CD4-positive, alpha-beta T cell treated with Interleukin-10 for 1 hour (primary cell): ENCODE results near the gene TNRC6B.

Source experiments
- DNase-seq: peaks from one replicate; pipeline ENCODE4 v3.0.0-alpha.2; 2020

The TNRC6B gene

DNA sequence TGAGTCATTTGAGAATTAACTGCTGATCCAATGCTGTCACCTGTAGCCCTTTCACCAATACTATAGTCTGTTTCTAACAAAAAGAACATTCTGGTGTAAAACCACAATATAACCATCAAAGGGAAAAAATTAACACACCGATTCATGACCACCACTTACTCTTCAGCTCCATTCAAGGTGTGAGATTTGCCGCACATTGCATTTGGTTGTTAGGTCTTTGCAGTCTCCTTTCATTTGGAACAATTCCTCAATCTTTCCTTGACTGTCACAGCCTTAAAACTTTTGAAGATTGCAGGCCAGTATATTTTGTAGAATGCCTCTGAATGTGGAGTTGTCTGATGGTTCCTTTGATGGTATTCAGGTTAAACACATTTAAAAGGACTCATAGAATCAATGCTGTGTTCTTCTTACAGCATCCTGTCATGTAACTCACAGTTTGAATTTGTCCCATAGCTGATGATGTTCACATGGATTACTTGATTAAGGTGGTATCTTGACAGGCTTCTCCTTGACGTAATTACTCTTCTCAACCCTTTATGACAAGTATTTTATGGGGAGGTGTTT lies 63.6 kb downstream of the TNRC6B start:
- DNase-seq = peak; percentile 54

DNA sequence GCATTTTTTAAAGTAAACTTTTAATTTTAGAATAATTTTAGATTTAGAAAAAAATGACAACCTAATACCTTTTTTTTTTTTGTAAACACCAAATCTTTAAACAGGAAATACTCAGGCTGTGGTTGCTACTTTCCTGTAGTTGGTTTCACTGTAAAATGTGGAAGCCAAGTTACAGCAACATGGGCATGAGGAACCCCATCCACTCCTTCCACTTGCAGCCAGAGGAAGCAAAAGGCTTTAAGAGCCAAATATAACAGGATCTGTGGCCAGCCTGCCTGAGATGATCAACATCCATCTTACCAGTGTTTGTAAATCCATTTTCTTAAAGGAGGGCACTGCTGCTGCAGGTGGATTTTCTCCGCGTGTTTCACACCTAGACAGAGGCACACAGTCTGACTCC lies 66.2 kb downstream of the TNRC6B start:
- peak; percentile 44 for DNase-seq

DNA sequence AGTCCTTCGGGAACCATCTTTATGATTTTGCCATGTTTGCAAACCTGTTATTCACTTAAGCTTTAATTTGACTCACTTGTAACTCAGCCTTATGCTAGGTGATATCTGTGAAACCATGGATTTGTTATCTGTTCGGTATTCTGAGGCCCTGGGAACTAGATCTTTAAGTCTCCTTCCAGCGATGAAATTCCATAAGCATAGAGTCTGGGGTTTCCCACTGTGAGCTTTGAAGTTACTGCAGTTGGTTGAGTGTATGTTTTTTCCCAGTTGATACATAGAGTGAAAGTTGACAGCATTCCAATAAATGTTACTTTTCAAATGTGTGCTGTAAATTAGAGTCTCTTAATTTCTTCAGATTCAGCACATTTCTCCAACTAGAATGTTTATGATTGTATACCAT lies 66.9 kb downstream of the TNRC6B start:
- DNase-seq = no peak

DNA sequence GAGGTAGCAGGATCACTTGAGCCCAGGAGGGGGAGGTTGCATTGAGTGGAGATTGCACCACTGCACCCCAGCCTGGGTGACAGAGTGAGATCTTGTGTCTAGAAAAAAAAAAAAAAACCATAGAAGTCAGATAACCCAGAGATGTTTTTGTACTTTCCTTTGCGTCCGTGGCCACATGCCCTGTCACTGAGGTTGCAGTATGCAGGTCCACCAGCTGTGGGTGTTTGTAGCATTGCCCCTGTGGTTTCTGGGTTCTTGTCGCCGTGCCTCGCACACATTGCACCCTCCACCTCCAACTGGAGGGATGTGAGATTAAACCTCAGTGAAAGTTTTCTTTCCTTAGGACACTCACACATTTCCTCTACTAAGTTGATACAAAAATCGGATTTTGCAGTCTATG lies 70.3 kb downstream of the TNRC6B start:
- peak; percentile 74 for DNase-seq

DNA sequence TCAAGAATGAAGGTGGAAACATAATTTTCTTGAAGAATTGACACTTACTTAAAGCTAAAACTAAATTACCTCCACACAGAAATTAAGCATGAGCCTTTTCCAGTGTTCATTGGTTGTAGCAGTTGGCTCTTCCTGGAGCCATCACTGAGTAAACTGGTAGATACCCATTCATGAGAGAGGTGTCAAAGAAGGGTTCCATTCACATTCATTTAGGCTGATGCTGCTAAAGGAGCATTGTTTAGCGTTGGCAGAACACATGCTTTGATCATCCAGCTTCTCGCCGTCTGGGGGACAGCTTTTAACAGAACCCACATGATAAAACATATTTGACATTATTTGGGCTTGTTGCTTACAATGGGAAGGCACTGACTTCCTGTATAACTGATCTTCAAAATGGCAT lies 71.6 kb downstream of the TNRC6B start:
- DNase-seq = no peak

DNA sequence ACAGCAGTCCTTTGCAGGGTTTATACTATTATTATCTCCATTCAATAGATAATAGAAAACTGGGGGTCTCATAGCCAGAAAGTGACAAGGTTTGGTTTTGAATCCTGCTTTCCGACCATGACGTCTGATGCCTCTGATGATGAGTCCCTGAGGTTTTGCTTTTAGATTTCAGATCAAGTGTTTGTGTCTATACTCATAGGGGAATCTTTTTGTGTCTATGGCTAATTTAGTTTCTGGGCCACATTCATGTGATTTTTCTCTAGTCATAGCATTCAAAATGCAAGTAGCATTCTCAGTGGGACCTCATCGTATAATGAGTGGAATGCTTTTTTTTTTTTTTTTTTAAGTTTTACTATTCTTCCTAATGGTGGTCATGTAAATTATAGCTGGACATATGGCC lies 72.9 kb downstream of the TNRC6B start:
- no peak for DNase-seq

DNA sequence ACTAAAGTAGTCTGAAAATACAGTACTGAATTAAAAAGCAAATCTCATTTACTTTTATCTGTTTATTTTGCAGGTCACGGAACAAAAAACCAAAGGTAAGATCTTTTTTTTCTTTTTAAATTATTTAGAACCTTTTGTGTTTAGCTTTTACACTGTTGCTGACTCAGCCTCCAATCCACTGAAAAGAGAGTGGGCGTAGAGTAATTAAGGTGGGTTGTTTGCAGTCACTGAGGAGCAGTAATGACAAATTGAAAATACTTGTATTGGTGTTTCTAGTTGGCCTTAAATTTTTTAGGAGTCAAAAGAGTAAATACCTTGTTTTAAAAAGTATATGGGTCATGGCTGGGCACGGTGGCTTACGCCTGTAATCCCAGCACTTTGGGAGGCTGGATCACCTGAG lies 73.4 kb downstream of the TNRC6B start:
- no peak for DNase-seq

DNA sequence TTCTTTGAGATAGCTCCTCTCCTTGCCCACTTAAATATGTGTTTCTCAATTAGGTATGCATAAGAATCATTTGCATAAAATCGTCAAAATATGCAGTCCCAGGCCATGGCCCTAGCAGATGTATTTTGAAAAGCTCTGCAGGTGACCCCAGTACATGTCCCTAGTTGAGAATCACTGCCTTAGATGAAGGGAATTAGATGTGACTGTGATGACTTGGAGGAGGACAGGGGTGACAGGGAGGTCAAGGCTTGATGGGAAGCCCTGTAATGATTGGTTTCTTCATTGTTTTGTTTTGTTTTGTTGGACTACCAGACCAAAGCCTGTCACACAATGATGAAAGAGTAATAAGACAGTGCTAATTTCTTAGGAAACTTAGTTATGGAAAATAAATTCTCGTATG lies 74.4 kb downstream of the TNRC6B start:
- no peak for DNase-seq

DNA sequence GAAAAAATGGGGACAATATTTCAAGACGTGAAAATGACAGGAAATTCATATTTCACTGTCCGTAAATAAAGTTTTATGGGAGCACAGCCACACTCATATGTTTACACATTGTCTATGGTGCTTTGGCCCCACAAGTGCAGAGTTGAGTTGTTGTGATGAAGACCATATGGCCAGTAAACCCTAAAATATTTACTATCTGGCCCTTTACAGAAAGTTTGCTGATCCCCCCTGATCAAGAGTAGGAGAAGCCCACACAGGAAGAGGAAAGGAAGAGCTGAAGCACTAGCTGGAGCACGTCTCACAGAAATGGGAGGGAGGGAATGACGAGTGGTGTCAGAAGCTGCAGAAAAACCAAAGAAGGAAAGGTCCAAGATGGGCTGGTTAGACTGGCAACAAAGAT lies 78.8 kb downstream of the TNRC6B start:
- DNase-seq = no peak

DNA sequence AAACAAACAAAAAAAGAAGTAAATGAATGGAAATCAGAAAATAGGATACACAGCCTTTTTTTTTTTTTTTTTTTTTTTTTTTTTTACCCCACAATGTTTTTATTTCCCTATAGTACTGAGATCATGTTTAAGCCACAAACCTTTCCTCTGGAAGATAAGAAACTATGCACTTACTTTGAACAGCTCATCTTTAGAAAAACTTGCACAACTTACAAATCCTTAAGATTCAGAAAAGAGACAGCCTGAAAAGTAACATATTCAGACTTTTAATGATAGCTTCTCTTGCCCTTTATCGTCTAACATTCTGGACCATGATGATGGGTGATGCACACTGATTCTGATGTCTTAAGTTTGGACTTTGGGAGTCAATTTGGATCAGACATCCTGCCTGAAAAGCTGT lies 80.3 kb downstream of the TNRC6B start:
- DNase-seq = no peak

DNA sequence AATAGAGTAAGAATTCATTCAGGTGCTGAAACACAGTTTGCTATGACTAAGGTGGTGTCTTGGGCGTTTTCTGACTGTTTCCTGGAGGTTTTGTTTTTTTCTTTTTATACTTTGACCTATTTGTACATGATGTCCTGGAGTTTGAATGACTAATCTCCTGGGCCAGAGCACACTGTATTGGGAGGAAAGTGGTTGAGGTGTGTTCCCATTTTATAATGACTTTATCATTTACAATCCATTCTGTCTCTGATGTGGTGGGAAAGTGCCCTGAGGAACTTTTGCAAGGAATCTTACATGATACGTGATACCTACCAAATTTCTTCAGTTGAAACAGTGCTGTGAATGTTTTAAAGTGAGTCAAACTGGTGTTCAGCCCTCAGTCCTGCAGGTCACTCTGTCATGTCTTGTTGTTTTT lies 80.8 kb downstream of the TNRC6B start:
- peak; percentile 19 for DNase-seq

DNA sequence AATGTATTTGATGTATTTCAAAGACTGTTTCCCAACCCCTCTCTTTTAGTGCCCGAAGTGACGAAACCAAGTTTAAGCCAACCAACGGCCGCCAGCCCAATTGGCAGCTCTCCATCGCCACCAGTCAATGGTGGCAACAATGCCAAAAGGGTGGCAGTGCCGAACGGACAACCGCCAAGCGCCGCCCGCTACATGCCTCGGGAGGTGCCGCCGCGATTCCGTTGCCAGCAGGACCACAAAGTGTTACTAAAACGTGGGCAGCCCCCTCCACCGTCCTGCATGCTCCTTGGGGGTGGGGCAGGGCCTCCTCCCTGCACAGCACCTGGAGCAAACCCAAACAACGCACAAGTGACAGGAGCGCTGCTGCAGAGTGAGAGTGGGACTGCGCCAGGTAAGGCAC lies 84.1 kb downstream of the TNRC6B start:
- DNase-seq = no peak

DNA sequence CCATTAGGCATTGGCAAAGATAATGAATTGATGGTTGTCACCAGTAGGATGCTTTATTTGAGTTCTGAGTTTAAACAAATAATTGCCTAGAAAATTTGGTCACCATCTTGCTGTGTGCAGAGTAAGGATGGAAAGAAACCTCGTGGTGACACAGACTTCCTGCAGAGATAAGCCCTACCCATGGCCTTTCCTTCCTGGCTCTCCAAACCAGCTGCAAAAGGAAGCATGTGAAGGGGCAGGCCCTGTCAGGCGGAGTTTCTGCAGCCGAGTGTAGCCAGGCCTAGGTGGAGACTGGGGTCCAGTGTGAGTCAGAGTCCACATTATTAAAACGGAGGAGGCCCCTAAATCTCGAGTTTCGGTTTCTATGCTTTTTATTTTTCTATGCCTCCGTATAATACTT lies 85.5 kb downstream of the TNRC6B start:
- peak; percentile 18 for DNase-seq

DNA sequence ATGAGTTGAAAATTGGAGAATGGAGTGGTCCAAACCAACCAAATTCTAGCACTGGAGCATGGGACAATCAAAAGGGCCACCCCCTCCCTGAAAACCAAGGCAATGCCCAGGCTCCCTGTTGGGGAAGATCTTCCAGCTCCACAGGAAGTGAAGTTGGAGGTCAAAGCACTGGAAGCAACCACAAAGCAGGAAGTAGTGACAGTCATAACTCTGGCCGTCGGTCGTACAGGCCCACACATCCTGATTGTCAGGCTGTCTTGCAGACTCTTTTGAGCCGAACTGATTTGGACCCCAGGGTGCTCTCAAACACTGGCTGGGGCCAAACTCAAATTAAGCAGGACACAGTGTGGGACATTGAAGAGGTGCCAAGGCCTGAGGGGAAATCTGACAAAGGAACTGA lies 88.1 kb downstream of the TNRC6B start:
- no peak for DNase-seq

DNA sequence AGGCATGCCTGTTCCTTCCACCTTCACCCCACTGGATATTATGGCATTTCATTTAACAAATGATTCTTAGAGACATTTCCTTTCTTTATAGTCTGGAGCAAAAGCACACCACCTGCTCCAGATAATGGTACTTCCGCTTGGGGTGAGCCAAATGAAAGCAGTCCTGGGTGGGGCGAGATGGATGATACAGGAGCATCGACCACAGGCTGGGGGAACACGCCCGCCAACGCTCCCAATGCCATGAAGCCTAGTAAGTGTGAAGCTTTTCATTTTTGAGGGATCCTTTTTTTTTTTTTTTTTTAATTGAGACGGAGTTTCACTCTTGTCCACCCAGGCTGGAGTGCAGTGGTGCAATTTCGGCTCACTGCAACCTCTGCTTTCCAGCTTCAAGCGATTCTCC lies 92.3 kb downstream of the TNRC6B start:
- no peak for DNase-seq

DNA sequence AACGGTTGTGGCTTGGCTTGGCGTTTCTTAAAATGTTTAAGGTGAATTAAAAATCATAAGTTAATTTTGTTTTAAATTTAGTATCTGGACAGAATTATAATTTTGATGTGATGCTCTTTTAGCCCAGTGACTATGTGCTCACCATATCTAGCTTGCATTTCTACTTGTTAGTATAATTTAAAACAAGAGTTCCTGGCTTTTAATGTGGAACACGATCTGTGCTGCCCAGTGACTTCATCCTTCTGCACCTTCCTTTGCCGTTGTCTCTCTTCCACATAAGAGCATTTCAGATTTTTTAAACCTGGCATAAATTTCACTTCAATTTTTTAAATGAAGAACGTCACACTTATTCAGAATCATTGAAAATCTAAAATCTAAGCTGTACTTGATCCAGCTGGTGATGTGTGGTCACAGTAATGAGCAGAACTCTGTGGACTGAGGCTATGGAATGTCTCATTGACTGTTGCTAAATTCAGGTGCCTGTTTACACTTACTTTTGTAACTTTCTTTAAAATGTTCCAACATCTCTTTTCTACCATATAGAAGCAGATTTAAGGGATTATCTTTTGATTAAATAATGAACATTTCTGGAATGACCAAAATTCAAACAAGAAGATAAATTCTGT lies 93.1 kb downstream of the TNRC6B start:
- no peak for DNase-seq

DNA sequence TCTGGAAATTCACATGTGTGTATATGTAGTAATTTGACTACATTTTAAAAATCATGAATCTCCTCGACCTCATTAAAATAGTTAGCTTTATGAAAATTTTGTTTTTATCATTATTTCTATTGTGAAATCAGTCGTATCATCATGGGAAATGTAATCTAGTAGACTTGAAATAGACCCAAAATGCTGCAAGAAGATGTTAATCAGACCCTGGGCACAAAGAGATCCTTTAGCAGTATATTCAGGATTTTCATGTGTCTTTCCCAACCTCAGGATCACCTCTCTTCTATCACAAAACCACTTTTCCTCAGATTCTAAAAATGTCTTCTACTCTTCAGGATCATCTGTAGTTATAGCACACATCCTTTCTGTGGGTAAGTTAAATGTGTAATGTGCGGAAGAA lies 93.7 kb downstream of the TNRC6B start:
- DNase-seq = no peak

DNA sequence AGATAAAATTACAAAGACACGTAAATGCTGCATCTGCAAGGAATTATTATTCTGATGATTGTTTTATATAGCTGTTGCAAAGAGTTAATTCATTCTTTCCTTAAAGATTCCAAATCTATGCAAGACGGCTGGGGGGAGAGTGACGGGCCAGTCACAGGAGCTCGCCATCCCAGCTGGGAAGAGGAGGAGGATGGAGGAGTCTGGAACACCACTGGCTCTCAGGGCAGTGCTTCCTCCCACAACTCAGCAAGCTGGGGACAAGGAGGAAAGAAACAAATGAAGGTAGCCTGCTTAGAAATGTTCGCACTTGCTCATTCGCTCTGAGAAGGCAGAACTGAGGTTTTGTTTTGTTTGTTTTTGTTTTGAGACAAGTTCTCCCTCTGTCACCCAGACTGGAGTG lies 95.6 kb downstream of the TNRC6B start:
- DNase-seq = no peak

DNA sequence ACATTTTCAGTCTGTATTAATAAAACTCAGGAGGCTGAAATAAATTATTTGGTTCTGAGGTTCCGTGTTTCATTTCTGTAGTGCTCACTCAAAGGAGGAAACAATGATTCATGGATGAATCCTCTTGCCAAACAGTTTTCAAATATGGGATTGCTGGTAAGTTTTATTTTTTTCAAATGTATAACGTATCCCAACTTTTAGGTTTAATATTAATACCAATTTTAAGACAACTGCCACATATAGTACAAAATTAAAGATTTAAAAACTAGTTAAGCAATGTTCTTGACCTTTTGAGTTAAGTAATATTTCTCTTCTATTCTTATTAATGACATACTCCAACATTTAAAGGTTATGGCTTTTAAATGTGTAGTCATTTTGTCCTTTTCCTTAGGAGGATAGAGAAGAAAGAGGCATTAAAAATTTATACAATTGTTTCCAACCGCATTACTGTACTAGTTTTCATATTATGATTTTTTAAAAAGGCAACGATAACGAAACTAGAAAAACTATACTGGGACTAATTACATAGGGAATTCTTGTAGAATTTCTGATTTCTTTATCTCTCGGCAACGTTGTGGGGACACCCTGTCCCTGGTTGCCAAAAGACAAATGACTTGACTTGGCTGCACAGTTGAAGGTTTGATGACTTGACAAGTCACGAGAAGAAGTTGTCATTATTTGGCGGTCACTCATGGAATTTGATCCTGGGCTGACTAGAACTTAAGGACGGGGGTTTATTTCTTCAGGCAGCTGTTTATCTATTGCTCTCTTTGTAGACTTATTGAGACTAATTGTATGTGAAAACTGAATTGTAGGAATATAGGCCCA lies 99.5 kb downstream of the TNRC6B start:
- DNase-seq = no peak

DNA sequence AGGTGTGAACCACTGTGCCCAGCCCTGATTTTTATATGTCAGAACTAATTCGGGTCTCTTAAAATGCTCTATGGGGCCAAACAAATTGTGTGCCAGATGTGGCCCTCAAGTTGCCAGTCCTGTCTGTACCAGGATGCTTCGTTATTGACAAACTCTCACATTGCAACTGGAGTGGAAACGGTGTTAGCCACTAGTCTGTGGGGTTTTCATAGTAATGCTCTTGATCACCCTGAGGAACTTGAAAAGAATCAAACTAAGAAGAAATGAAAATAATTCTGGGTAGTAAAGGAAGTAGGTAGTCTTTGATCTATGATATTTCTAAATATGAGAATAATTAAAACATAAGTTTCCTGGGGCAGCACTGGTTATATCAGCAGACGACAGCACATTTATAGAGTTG lies 101.3 kb downstream of the TNRC6B start:
- peak; percentile 15 for DNase-seq

DNA sequence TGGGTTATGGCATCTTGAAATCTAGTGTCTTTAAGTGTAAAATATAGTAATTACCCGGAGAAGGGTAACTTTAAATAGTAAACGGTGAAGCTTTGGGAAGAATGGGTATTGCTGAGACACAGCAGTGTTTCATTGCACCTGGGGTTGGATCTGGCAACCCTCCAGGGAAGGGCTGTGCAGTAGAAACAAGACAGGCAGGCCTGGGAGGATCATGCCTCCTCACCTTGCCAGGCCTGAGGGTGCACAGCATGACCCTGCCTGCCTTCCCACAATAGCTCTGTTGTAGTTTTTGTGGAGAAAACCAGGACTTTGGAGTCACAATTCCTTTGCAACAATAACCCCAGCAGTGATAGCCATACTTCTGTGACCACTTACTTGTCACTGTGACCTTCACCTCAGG lies 104.0 kb downstream of the TNRC6B start:
- no peak for DNase-seq

DNA sequence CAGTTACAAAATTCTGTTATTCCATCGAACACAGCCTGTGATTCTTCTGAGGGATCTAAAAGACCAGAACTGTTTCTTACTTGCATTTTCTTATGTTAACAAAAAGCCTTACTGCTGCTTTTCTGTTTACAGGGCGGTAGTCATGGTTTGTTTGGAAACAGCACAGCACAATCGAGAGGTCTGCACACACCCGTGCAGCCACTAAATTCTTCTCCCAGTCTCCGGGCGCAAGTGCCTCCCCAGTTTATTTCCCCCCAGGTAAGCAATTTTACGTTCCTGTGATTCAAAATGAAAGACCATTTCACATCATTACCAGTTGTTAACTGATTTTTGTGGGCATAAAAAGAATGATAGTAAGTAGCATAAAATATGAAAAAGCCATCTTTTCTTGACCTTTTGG lies 107.8 kb downstream of the TNRC6B start:
- DNase-seq = no peak

DNA sequence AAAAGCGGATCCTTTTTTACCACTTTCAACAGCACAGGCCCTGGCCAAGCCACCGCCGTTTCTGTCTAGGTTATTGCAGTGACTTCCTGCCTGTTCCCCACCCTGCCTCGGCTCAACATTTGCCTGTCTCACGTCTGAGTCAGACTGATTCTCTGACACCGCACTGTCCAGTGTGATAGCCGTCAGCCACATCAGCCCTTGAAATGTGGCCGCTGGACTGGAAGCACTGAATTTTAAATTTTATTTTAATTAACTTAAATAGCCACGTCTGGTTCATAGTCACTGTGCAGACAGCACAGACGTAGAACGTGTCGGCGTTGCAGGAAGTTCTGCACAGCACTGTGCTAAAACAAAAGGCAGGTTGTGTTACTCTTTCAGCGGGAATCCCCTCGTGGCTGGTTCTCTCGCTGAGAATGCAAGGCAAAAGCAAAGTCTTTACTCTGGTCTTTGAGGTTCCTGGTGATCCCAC lies 112.3 kb downstream of the TNRC6B start:
- DNase-seq = peak; percentile 74

DNA sequence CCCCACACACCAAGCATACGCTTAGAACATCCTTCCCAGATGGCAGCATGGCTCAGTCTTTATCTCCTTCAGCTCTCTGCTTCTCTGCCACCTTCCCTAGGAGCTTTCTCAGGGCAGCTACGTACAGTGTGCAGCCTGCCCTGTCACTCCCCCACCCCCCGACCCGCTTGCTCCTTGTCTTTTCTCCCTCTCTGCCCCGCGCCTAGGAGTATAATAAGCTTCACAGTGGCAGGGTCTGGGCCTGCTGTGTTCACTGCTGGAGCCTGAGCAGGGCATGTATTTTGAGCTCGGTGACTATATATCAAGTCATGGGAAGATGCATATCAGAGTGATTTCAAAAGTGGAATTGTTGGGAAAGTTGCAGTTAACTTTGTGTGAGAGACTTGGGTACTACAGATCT lies 112.8 kb downstream of the TNRC6B start:
- DNase-seq = no peak
